MM.1S (cell line): ENCODE data around the gene PIEZO2.

Experiments
- CTCF ChIP-seq: fragments of 300-600 bp; sonication (generic); IDR thresholded peaks from 2 replicates; pipeline ENCODE4 v1.5.1; 2016; ENCODE audit warnings: antibody characterized with exemption, low read length, mixed read lengths
- EZH2 ChIP-seq: fragments of 300-600 bp; sonication (generic); optimal IDR thresholded peaks from 2 replicates; pipeline ENCODE3; 2017; ENCODE audit warnings: low read depth, mild to moderate bottlenecking, antibody characterized with exemption, low read length, mixed read lengths
- EZH2phosphoT487 ChIP-seq: fragments of 300-600 bp; sonication (generic); IDR thresholded peaks from 2 replicates; pipeline ENCODE4 v1.6.1; 2018; ENCODE audit warnings: antibody characterized with exemption, low read length

GRCh38 chr18:10687161-10687925 lies 462.0 kb downstream of the PIEZO2 start:
- TF ChIP-seq EZH2, result no peak
- no peak for TF ChIP-seq CTCF
- TF ChIP-seq EZH2phosphoT487, result no peak
